OCI-LY7 (cell line): ENCODE results near the gene KRT40.

ENCODE experiments used
- EZH2phosphoT487 ChIP-seq: fragments of 200-600 bp; sonication (generic); IDR thresholded peaks from 2 replicates; pipeline ENCODE4 v1.6.1; 2018; ENCODE audit warnings: low read depth, borderline replicate concordance, mild to moderate bottlenecking, mixed run types, antibody characterized with exemption, low read length, moderate library complexity, mixed read lengths
- TF ChIP-seq, protein P1 (sequence below): fragments of 200-600 bp; sonication (generic); conservative IDR thresholded peaks from 2 replicates; pipeline ENCODE4 v1.5.1; 2014; ENCODE audit warnings: mild to moderate bottlenecking, antibody characterized with exemption, low read length, moderate library complexity, mixed read lengths

DNA sequence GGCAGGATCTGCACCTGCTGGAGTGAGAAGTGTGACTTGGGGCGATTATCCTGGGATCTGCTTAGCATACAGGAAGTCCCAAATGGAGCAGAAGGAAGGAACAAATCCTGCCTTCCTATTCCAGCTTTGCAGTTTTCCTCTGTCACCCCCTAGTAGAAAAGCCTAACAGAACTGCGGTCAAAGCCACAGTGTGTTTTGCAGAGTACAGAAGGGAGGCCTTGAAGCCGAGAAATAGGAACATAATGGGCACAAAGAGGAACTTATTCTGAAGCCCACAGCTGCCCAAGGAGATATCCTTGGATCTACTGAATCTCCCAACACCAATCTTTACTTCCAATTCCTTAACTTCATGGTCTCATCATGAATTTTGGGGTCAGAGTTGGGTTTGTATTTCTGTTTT lies 34.4 kb upstream of the KRT40 start:
- TF ChIP-seq, protein P1, sequence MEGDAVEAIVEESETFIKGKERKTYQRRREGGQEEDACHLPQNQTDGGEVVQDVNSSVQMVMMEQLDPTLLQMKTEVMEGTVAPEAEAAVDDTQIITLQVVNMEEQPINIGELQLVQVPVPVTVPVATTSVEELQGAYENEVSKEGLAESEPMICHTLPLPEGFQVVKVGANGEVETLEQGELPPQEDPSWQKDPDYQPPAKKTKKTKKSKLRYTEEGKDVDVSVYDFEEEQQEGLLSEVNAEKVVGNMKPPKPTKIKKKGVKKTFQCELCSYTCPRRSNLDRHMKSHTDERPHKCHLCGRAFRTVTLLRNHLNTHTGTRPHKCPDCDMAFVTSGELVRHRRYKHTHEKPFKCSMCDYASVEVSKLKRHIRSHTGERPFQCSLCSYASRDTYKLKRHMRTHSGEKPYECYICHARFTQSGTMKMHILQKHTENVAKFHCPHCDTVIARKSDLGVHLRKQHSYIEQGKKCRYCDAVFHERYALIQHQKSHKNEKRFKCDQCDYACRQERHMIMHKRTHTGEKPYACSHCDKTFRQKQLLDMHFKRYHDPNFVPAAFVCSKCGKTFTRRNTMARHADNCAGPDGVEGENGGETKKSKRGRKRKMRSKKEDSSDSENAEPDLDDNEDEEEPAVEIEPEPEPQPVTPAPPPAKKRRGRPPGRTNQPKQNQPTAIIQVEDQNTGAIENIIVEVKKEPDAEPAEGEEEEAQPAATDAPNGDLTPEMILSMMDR, result no peak
- TF ChIP-seq EZH2phosphoT487, result no peak
